ENCODE data around the gene CCDC187.
A peak's percentile ranks its signal among the peaks of the same experiment; 100 is the strongest.
"Not testable (repeated sequence)": the region's sequence is repeated elsewhere in the genome, so short reads cannot be mapped to it uniquely, and the experiment has no call there.

Gene CCDC187

DNA sequence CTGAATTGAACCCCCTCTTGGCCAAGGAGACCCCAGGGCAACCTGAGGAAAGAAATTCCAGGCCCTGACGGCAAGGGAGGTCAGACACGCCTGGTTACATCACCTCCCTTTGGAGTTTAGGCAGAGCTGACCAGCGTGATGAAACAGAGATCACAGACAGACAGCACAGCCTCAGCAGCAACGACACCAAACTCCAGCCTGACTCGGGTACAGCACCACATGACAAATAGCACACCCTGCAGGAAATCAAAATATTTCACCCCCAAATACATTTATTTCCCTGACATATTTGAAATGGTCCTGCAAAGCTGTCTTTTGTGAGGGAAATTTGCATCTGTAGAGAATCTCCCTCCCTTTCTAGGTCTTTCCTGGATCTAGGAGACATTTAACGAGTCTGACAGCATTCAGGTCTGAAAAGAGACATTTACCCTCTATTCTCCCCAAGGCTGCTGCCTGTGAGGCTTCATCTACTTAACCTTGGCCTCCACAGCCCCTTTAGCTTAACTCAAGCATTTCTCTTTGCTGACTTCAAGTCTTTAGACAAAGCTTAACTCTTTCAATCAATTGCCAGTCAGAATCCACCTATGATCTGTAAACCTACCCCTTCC, 60.9 kb downstream of the CCDC187 start:
- peak in 1 of 58 donors; percentile 3 for DNase-seq

DNA sequence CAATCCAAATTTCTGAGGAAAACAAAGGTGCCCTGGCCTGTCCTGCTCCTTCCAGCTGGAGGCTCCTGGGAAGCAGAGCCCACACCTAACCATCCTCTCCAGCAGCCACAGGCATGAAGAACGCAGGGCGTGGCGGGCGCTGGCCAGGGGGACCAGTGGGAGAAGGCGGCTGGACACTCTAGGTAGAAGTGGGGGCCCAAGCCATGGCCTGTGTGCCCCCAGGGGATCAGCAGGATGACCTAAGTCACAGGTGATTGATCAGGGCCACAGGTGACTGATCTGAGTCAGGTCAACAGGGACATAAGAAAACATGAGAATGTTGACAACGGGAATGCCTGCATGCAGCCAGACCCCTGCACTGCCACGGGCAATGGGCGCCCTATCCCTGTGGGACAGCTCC, 61.6 kb downstream of the CCDC187 start:
- DNase-seq = no peak

DNA sequence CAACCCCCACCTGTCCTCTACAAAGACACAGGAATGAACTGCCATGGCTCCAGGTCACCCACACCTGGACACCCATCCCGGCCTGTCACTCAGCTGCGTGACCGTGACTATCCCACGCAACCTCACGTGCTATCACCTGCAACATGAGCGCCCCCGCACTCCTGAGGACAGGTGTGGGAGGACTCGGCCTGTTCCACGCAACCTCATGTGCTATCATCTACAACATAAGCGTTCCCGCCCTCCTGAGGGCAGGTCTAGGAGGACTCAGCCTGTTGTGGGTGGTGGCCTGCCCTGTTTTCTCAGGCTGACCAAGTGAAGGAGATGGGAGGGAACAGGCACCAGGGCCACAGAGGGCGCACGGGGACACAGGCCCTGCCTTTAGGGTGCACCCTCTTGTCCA, 62.4 kb downstream of the CCDC187 start:
- DNase-seq = no peak

DNA sequence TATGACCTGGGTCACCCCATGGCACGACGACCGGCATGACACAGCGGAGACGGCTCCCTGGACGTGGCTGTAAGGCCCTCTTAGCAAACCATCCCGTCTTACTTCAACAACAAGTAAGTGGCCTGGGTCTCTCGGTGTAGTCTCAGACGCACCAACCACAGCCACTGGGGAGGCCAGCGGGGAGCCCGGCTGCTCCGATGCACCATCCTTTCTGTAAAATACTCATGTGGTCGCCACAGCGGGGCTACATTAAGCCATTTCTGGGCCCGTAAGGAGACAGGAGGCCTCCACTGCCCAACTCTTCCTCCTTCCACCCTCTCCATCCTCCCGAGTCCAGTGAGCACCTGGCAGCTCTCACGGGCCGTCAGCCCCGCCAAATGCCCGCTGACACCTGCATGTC, 63.0 kb downstream of the CCDC187 start:
- no peak for DNase-seq

DNA sequence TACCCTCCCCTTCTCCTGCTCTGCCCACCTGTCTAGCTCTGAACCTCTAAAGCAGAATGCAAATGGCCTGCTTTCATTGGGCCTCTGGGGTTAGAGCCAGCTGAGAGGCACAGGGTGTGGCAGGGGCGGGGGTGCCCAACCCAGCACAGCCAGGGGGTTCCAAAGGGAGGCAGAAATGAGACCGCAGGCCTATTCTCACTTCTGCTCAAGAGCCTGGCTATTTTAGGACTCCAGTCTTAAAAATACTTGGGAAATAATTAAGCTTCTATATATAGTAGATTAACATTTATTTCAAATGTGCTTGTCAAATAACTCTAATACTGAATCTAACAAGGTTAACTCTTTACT, 63.9 kb downstream of the CCDC187 start:
- DNase-seq = peak in 1 of 58 donors; percentile 35

DNA sequence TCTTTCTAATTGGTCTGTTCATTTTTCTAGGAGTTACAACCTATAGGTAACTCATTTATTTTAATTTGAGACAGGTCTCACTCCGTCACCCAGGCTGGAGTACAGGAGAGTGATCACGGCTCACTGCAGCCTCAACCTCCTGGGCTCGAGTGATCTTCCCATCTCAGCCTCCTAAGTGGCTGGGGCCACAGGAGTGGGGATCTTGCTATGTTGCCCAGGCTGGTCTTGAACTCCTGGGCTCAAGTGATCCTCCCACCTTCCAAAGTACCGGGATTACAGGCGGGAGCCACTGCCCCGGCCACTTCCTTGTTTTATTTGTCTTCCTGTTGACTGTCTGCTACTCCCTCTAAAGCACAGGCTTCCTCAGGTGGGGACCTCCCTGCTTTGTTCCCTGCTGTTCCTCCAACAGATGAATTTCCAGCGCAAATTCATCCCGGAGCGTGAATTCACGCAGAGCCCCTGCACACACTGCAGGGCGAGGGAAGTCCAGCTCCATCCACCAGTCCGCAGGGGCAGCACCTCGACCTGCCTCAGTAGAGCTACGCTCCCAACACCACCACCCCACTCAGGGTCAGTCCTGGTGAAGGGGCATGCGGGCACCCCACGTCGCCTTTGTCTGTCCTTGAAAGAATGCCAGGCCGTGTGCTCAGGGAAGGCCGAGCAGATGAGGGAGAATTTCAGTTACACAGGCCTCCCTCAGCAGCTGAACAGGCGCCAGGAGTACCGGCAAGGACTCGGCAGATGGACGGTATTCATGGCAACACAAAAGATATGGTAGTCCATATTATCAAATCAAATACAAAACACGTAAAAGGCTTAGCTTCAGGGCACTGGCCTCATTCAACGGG, 64.5 kb downstream of the CCDC187 start:
- DNase-seq = peak in 2 of 58 donors; percentile 2 to 35

DNA sequence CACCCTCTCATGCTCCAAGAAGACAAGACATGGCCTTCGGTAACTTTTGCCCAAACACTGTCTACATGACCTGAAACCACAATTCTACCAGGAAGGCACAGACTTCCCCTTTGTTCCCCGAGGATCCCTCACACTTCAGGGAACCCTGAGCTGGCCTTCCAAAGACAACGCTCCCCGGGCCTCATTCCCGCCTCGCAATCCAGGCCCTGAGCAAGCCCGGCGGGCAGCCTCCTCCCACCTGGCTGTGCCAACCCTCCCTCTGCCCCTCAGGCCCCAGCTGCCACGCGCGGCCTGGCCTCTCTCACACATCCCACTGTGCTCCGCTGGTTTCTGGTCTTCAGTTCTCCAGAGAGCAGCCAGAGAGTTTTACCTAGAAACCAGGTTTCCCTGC, 65.6 kb downstream of the CCDC187 start:
- no peak for DNase-seq

DNA sequence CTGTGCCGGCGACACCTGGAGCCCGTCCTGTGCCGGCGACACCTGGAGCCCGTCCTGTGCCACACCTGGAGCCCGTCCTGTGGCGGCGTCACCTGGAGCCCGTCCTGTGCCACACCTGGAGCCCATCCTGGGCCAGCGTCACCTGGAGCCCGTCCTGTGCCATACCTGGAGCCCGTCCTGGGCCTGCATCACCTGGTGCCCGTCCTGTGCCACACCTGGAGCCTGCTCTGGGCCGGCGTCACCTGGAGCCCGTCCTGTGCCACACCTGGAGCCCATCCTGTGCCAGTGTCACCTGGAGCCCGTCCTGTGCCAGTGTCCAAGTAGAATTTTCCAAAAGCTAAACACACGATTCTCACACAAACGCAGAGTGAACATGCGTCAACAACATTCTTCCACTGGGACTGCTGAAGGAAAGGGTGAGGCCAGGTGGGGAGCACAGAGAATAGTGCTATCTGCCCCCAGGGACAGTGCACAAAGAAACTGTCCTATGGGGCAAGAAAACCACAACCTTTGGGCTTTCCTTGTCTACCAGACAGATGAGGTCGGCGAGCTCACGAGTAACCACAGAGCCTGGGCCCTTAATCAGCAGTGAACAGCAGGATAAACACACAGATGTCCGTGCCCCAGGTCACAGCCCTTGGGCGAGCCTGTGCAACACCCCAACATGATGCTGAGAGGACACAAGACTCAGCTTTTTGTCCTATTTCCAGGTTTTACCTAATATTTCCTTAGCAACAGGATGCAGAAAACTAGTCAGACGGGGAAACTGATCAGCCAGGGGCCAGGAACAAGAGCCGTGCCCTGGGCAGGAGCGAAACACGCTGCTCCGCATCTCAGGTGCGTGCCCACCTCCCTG, 66.2 kb downstream of the CCDC187 start:
- no peak for DNase-seq

DNA sequence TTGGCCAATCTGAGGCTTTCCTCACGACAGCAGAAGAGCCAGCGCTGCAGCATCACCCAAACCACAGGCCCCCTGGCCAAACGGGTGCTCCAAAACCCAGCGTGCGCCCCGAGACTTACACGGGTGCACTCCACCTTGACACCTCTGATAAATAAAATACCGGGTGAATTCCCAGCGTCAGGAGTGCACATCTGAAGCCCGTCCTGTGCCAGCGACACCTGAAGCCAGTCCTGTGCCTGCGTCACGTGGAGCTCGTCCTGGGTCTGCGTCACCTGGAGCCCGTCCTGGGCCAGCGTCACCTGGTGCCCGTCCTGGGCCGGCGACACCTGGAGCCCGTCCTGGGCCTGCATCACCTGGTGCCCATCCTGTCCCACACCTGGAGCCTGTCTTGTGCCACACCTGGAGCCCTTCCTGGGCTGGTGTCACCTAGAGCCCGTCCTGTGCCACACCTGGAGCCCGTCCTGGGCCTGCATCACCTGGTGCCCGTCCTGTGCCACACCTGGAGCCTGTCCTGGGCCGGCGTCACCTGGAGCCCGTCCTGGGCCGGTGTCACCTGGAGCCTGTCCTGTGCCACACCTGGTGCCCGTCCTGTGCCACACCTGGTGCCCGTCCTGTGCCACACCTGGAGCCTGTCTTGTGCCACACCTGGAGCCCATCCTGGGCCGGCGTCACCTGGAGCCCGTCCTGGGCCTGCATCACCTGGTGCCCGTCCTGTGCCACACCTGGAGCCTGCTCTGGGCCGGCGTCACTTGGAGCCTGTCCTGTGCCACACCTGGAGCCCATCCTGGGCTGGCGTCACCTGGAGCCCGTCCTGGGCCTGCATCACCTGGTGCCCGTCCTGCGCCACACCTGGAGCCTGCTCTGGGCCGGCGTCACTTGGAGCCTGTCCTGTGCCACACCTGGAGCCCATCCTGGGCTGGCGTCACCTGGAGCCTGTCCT, 67.2 kb downstream of the CCDC187 start:
- not testable (repeated sequence) for DNase-seq

DNA sequence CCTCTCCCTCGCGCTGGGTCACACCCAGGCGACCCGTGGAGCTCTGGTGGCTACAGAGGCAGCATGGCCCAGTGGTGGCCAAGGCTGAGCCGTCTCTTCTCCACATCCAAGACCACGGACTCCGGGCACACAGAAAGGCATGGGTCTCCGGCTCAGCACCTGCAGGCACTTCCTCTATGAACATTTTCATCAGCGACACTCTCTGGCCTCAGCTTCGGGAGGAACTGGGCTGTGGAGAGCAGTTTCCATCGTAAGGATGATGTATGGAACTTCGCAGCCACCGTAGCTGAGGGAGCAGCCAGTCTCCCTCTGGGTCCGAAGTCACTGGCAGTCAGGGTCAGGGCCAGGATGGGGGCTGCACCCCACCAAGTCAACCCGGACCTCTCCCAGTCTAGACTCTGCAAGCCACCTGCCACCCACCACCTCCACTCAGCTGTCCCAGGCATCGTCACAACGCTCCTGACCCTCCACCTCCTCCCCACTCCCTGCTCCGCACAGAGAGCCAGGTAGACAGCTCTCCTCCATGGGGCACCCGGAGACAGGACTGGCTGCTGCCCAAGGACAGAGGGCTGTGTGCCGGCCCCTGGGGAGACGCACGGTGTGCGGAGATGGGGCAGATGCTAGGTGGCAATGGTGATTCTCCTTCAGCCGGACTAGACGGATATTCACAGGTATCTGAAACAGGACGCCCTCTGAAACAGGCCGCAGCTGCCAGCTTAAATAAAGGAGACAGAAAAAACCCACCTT, 68.0 kb downstream of the CCDC187 start:
- DNase-seq = no peak

DNA sequence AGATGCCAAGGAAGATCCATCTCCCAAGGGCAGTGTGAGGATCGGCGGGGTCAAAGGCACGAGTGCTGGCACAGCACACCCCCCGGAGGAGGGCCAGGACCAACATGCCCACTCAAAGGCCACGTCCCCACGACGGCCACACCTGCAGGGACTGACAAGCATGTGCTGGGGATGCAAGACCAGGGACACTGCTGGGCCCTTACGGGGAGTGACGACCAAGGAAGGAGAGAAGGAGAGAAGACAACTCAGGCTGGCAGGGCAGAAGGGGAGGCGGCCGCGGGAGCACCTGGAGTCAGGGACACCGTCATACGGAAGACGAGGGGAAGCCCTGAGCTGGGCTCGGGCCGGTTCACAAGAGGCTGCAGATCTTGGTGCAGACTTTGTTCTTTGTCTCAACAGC, 68.7 kb downstream of the CCDC187 start:
- no peak for DNase-seq

DNA sequence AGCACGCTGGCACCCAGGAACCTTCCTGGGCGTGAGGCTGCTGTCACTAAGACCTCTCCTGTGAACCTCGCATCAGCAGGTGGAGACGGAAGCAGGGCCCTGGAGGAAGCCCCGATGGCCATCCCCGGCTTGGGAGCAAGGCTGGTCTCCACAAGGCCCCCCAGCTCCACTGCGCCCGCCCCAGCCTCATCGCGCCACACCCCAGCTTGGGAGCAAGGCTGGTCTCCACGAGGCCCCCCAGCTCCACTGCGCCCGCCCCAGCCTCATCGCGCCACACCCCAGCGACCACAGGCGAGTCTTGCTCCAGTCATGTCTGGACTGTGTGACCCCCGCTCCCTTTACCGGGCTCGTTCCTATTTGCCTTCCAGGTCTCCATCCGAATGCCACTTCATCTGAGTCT, 69.3 kb downstream of the CCDC187 start:
- DNase-seq = peak in 1 of 58 donors; percentile 11

DNA sequence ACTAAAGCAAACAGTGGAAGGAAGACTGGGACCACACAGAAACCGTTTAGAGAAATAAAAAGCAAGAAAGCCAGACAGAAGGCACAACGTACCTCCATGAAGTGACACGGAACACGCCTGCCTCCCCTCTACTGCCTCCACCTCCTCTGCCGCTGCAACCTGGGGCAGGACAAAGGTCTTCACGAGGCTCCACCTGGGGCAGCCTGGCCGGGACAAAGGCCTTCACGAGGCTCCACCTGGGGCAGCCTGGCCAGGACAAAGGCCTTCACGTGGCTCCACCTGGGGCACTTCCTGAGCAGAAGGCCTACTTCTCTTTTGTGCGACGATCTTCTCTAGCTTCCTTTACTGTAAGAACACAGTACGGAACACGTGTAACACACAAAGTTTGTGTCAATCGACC, 70.0 kb downstream of the CCDC187 start:
- no peak for DNase-seq

DNA sequence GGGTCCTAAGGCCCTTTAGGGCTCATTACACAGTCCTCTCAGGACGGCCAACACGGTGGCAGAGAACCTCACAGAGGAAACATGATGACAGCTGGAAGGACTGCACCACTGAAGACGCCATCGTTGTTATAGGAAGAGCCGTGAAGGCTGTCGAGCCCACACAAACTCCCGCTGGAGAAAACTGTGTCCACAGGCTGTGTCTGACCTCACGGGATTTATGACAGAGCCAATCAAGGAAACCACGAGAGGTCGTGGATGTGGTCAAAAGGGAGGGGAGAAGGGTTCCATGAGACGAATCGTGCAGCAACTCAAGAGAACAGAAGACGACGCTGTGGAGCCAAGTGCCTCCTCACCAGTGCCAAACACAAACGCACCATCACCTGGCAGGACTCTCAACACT, 70.5 kb downstream of the CCDC187 start:
- no peak for DNase-seq

DNA sequence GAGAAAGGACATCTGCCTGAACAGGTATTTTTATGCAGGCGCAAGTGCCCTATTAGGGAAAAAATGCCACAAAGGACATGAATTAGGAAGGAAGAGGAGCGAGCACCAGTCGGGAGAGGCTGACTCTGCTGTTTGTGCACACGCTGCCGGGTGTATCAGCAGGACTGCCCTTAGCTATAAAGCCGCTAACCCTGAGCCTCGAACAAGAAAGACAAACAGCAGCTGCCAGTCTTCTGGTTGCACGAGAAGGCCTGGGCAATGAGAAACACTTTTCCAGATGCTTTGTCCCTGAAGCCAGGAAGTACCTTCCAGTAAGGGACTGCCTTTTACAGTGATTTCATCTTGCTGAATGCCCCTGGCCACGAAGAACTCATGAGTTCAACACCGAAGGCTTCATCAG, 70.9 kb downstream of the CCDC187 start:
- no peak for DNase-seq

DNA sequence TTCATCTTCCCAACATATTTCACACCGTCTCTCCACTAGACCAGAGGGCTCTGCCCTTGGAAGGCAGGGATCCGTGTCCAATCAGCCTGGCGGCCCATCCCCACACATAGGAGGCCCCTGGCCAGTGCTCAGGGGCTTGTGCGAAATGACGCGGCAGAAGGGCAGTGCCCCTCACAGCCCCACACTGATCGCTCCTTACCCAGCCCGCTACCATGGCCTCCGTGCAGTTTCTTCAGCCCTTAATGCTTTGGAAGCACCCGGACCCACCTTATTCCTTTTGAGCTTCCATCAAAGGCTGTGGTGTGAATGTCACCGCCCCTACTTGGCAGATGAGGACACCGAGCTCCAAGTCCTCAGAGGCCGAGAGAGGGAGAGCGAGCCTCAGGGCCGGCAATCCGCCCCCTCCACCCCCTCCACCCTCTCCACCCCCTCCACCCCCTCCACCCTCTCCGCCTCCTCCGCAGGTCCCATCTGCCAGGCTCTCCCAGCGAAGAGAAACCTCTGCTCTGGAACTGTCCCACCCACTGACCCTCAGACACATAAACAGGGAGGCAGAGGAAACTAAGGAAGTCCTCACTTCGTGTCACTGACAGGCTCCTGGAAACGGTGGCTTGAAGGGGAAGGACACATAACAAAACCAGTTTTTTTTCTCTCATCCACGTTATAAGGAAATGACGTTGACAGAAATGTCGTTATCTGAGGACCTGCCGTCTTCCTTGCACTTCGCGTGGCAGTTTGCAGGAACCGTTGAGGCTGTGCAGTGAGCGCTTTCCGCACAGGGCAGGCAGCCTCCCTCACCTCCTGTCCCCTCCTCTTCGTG, 72.2 kb downstream of the CCDC187 start:
- no peak for DNase-seq

DNA sequence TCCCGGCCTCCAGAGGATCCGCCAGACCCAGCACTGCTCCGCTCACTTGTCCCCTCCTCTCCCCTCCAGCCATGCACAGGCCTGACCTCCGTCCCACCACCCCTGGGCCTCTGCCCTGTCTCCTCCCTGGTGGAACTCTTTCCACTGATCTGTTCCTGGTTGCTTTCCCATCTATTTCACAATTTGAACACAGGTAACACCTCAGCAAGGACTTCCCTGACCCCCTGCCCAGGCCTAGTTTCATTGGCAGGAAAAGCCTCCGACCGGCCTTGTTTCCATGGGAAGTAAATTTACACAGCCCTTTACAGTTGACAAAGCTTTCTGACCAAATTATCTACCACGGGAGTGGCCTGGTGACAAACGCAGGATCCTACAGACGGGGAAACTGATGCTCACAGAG, 73.1 kb downstream of the CCDC187 start:
- no peak for DNase-seq

DNA sequence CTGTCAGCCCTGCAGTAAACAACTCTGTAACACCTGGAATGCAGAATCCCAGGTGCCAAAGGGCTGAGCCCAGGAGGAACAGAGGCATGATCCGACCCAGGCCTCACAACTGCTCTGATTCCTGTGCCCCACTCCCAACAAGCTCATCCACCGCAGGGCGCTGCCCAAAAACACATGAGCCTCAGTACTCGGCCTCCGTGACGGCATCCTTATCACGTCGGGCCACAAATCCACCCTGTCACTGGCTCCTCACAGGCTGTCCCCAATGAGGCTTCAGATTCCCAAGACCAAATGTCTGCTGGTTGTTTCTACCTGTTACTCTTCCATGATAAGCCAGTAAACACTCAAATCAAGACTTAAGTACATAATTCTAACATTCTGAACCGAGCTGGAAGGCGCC, 73.5 kb downstream of the CCDC187 start:
- DNase-seq = no peak

All from anterior cingulate cortex (tissue), 58 donors.